ENCODE results near the gene CACNG4. TPM values are rescaled to one million over a fixed set of nuclear protein-coding genes. Genes with fewer than 3 reads are reported as not detected.

Gene CACNG4
- polyA plus RNA-seq, 2 of the 4 experiments (the other 2 are of a cell fraction): 6.2 to 10.2 TPM

DNA sequence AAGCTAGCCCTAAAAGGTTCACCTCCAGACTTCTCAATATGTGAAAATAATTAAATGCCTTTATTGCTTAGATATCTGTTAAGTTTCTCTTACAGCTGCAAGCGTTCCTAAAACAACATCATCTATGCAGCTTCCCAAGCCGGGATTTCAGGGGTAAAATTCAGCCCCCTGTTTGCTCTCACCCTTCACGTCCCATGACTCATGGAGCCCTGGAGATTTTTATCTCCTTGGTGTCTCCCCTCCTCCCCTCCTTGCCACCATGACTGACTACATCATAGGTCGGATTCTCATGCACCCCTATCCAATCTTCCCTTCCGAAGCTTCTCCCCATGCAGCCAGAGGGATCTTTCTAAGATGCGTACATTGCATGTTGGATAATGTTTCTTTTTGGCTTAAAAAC is 21.0 kb upstream of the CACNG4 start:
- FAIRE-seq: no peak
- no peaks in the 10 kb centered on the region for H3K9me3 ChIP-seq
- H3K4me2 ChIP-seq: no peak overlapping the region
- ChIA-PET POLR2A (no interaction called here), CTCF (interaction anchor here (0.6 to 1.7 kb wide), 5 partner anchors 8 to 215 kb away, joined by 3 to 4 read pairs (median 4); no protein-coding TSS in a partner anchor)
- H3K4me1 ChIP-seq: peaks cover 18% of the 10 kb centered on the region
- no peak overlapping the region for H3K4me3 ChIP-seq
- no peak for ATAC-seq
- TF ChIP-seq SMC3 (IDR thresholded peaks at IDR 0.05) (no peak), GATA3 (IDR thresholded peaks at IDR 0.05; ENCODE audit: borderline replicate concordance) (peak; percentile 57; the same call in 1 of the 2 replicates)
- peak overlapping the region in 1 of 2 experiments; percentile 2; a peak in 1 of 6 replicates for H3K27ac ChIP-seq
- no peak for DNase-seq (ENCODE audit: low read depth in 1 of 2, low spot score in 1 of 2)
- WGBS (ENCODE audit: missing lambda C conversion rate): 61% methylated on average over 6 of the region's 6 CpGs

DNA sequence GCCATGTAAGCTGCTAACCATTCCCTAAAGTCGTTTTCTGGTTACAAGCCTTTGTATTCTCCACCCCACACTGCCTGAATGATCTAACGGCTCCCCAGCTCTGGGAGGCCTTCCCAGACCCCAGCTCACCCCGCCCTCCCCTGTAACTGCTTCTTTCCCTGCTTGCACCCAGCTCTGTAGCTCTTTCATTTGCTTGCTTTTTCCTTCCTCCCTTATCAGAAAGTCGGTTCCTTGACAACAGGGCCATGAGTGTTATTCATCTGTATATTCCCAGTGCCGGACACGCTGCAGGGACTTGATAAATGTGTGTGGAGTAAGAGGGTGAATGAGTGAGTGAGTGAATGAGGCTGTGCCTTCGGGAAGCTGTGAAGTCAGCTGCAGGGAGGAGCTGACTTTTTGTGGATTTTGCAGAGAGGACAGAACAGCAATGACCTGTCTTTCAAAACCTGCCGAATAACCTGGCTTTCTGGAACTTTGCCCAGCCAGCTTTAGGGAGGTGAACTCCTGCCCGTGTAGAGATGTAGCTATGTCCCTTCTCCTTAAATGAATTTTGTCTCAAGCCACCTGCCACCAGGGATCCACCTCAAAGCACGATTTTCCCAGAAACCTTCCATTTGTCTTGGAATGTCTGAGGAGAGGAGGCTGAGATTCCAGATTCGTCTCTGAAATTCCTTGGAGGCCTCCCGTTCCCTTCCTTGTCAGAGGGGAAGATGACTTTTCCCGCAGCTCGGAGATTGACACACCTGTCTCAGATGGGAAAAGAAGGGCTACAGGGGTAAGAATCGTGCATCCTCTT is 20.0 kb upstream of the CACNG4 start:
- H3K9me3 ChIP-seq: 0 out of 3 replicates have a peak, but pooled peaks cover 2% of the 10 kb centered on the region
- 0 out of 3 replicates have a peak overlapping the region, but pooled peaks have one; percentile 17 for H3K4me2 ChIP-seq
- H3K27ac ChIP-seq: peak overlapping the region in 1 of 2 experiments; percentile 47; a peak in 3 of 6 replicates
- ChIA-PET CTCF (interaction anchor here (0.6 to 1.7 kb wide), 8 partner anchors 8 to 216 kb away, joined by 3 to 4 read pairs (median 3); no protein-coding TSS in a partner anchor), POLR2A (no interaction called here)
- no peak for DNase-seq (ENCODE audit: low read depth in 1 of 2, low spot score in 1 of 2)
- peak in 1 of 2 experiments; percentile 29; a peak in 3 of 6 replicates for ATAC-seq
- no peak for FAIRE-seq
- TF ChIP-seq CHD4 (IDR thresholded peaks at IDR 0.05; ENCODE audit: borderline replicate concordance) (no peak), EHF (CRISPR knock-in tag; IDR thresholded peaks at IDR 0.05) (no peak), EP300 (IDR thresholded peaks at IDR 0.05) (no peak), SREBF2 (IDR thresholded peaks at IDR 0.05) (no peak), KDM5A (IDR thresholded peaks at IDR 0.05) (no peak), NPAS2 (CRISPR knock-in tag; IDR thresholded peaks at IDR 0.05; ENCODE audit: borderline replicate concordance) (no peak), CEBPB (IDR thresholded peaks at IDR 0.05) (no peak), MAFK (IDR thresholded peaks at IDR 0.05; ENCODE audit: partially characterized antibody) (no peak), PHF8 (IDR thresholded peaks at IDR 0.05; ENCODE audit: borderline replicate concordance, low read depth) (no peak), GATA3 (IDR thresholded peaks at IDR 0.05; ENCODE audit: borderline replicate concordance) (no peak), CHD2 (IDR thresholded peaks at IDR 0.05; ENCODE audit: low read length, partially characterized antibody) (no peak)
- TF ChIP-seq, protein P1, sequence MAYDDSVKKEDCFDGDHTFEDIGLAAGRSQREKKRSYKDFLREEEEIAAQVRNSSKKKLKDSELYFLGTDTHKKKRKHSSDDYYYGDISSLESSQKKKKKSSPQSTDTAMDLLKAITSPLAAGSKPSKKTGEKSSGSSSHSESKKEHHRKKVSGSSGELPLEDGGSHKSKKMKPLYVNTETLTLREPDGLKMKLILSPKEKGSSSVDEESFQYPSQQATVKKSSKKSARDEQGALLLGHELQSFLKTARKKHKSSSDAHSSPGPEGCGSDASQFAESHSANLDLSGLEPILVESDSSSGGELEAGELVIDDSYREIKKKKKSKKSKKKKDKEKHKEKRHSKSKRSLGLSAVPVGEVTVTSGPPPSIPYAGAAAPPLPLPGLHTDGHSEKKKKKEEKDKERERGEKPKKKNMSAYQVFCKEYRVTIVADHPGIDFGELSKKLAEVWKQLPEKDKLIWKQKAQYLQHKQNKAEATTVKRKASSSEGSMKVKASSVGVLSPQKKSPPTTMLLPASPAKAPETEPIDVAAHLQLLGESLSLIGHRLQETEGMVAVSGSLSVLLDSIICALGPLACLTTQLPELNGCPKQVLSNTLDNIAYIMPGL (CRISPR knock-in tag; IDR thresholded peaks at IDR 0.05; ENCODE audit: borderline replicate concordance): no peak
- TF ChIP-seq, protein P2, sequence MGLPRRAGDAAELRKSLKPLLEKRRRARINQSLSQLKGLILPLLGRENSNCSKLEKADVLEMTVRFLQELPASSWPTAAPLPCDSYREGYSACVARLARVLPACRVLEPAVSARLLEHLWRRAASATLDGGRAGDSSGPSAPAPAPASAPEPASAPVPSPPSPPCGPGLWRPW (IDR thresholded peaks at IDR 0.05): no peak
- TF ChIP-seq, protein P3, sequence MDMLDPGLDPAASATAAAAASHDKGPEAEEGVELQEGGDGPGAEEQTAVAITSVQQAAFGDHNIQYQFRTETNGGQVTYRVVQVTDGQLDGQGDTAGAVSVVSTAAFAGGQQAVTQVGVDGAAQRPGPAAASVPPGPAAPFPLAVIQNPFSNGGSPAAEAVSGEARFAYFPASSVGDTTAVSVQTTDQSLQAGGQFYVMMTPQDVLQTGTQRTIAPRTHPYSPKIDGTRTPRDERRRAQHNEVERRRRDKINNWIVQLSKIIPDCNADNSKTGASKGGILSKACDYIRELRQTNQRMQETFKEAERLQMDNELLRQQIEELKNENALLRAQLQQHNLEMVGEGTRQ (IDR thresholded peaks at IDR 0.05): no peak
- TF ChIP-seq, protein P4, sequence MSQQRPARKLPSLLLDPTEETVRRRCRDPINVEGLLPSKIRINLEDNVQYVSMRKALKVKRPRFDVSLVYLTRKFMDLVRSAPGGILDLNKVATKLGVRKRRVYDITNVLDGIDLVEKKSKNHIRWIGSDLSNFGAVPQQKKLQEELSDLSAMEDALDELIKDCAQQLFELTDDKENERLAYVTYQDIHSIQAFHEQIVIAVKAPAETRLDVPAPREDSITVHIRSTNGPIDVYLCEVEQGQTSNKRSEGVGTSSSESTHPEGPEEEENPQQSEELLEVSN (IDR thresholded peaks at IDR 0.05; ENCODE audit: borderline replicate concordance, low read depth): no peak
- 53% methylated on average over 15 of the region's 15 CpGs for WGBS (ENCODE audit: missing lambda C conversion rate)
- no peak overlapping the region for H3K4me3 ChIP-seq
- H3K4me1 ChIP-seq: peaks cover 16% of the 10 kb centered on the region

DNA sequence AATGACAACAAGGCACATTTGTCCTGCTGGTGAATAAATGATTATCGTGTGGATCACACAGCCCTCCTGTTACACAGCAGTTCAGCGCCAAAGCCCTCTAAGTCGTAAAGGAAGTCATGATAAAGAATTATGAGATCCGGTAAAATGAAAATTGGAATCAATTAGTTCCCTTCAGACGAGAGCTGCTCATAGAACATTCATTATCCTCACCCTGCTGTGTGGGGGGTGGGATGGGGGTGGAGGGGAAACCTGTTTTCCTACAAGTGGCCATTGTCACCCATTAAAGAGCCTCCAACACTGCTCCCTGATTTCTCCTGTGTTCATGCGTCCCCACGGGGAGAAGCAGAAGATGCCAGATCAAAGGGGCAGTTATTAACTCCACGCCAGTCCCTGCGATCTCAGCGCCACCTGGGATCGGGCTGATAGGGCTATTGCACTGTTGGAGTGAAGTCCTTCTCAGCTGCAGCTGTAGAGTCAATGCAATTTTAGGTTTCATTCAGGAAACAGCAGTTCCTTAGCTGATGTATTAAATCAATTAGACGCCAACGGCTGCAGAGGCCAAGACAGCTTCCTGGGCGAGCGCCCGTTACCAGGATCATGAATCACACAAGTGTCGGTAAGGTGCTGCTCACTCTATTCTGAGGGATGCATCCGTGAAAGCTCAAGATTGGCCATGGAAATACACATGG is 19.2 kb upstream of the CACNG4 start:
- ATAC-seq (no peak), DNase-seq (ENCODE audit: low read depth in 1 of 2, low spot score in 1 of 2) (no peak), FAIRE-seq (no peak)
- 86% methylated on average over 18 of the region's 18 CpGs for WGBS (ENCODE audit: missing lambda C conversion rate)
- H3K4me2 ChIP-seq: no peak overlapping the region
- H3K27ac ChIP-seq: no peak overlapping the region
- H3K4me1 ChIP-seq: peaks cover 14% of the 10 kb centered on the region
- peaks cover 9% of the 10 kb centered on the region; the same call in 1 of the 3 replicates for H3K9me3 ChIP-seq
- no peak overlapping the region for H3K4me3 ChIP-seq
- CTCF ChIA-PET: interaction anchor here (1.2 to 1.4 kb wide), 3 partner anchors 14 to 46 kb away, joined by 3 read pairs; no protein-coding TSS in a partner anchor
- POLR2A ChIA-PET: no interaction called here
- TF ChIP-seq NFE2L2 (conservative IDR thresholded peaks at IDR 0.05; ENCODE audit: low read length) (no peak), RFX5 (IDR thresholded peaks at IDR 0.05) (no peak), RCOR1 (IDR thresholded peaks at IDR 0.05; ENCODE audit: low read depth, low read length) (no peak), CBX2 (IDR thresholded peaks at IDR 0.05; ENCODE audit: borderline replicate concordance, low read depth) (no peak), FOSB (CRISPR knock-in tag; IDR thresholded peaks at IDR 0.05) (no peak), HOXB5 (CRISPR knock-in tag; IDR thresholded peaks at IDR 0.05) (no peak)
- TF ChIP-seq, protein P5, sequence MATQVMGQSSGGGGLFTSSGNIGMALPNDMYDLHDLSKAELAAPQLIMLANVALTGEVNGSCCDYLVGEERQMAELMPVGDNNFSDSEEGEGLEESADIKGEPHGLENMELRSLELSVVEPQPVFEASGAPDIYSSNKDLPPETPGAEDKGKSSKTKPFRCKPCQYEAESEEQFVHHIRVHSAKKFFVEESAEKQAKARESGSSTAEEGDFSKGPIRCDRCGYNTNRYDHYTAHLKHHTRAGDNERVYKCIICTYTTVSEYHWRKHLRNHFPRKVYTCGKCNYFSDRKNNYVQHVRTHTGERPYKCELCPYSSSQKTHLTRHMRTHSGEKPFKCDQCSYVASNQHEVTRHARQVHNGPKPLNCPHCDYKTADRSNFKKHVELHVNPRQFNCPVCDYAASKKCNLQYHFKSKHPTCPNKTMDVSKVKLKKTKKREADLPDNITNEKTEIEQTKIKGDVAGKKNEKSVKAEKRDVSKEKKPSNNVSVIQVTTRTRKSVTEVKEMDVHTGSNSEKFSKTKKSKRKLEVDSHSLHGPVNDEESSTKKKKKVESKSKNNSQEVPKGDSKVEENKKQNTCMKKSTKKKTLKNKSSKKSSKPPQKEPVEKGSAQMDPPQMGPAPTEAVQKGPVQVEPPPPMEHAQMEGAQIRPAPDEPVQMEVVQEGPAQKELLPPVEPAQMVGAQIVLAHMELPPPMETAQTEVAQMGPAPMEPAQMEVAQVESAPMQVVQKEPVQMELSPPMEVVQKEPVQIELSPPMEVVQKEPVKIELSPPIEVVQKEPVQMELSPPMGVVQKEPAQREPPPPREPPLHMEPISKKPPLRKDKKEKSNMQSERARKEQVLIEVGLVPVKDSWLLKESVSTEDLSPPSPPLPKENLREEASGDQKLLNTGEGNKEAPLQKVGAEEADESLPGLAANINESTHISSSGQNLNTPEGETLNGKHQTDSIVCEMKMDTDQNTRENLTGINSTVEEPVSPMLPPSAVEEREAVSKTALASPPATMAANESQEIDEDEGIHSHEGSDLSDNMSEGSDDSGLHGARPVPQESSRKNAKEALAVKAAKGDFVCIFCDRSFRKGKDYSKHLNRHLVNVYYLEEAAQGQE (IDR thresholded peaks at IDR 0.05): no peak
- TF ChIP-seq, protein P2 (IDR thresholded peaks at IDR 0.05): no peak

Data from A549 (cell line).